ENCODE results near the gene TYK2. TPM values are rescaled to one million over a fixed set of nuclear protein-coding genes. Genes with fewer than 3 reads are reported as not detected.

The TYK2 gene
- total and polyA plus RNA-seq, 9 of the 15 experiments (the other 6 are each of a cell fraction or from before 2014, with no cell fraction given), result 15.0 to 182 (median 85.9) TPM

DNA sequence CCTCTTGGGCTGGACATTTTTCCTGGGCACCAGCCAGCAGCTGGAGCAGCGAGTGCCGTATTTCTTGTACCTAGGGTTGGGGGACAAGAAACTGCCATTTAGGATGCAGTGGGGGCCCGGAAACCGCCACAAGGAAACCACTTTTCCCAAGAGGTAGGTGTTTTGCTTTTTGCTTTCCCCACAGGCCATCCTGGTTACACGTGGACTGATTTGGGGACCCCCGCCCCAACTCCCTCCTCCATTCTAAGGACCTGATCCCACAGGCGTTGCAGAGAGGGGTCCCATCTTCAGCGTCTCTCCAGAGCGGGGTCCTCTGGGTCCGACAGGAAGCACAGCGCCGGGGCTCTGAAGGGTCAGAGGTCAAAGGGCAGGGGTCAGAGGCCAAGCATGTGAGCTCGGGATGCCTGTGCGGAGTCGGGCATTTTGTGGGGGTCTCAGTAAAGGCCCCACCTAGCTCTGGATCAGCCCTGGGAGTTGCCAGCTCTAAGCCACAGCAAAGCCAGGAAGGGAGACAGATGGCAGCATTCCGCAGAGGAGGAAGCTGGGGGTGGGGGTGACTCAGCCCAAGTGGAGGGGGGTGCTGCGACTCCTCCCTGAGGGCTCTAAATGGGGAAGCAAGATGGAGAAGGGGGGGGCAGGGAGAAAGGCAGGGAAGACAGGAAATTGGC, 75.1 kb downstream of the TYK2 start (continued):
- no peak for TF ChIP-seq ELK3 (CRISPR knock-in tag; IDR thresholded peaks at IDR 0.05)
- TF ChIP-seq, protein P1, sequence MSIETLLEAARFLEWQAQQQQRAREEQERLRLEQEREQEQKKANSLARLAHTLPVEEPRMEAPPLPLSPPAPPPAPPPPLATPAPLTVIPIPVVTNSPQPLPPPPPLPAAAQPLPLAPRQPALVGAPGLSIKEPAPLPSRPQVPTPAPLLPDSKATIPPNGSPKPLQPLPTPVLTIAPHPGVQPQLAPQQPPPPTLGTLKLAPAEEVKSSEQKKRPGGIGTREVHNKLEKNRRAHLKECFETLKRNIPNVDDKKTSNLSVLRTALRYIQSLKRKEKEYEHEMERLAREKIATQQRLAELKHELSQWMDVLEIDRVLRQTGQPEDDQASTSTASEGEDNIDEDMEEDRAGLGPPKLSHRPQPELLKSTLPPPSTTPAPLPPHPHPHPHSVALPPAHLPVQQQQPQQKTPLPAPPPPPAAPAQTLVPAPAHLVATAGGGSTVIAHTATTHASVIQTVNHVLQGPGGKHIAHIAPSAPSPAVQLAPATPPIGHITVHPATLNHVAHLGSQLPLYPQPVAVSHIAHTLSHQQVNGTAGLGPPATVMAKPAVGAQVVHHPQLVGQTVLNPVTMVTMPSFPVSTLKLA (conservative IDR thresholded peaks at IDR 0.05), result peak in 1 of 2 experiments; percentile 55; a peak in 1 of 4 replicates
- peak in 1 of 2 experiments; percentile 85; a peak in 2 of 4 replicates for TF ChIP-seq MLLT1 (IDR thresholded peaks at IDR 0.05)
- TF ChIP-seq POLR2G (IDR thresholded peaks at IDR 0.05; ENCODE audit: low read depth, low read length), result no peak
- no peak for TF ChIP-seq NR4A1 (CRISPR knock-in tag; IDR thresholded peaks at IDR 0.05)
- peak; percentile 73; the same call in 1 of the 2 replicates for TF ChIP-seq NR4A1 (tag; IDR thresholded peaks at IDR 0.05)
- no peak for TF ChIP-seq PCBP2 (IDR thresholded peaks at IDR 0.05; ENCODE audit: low read depth, low read length, poor library complexity, severe bottlenecking)
- TF ChIP-seq GTF2B (IDR thresholded peaks at IDR 0.05; ENCODE audit: extremely low read depth, insufficient read length), result no peak
- peak; percentile 86 for TF ChIP-seq ZNF740 (CRISPR knock-in tag; IDR thresholded peaks at IDR 0.05)
- peak in 1 of 2 experiments; percentile 31; a peak in 1 of 4 replicates for TF ChIP-seq ZNF740 (tag; IDR thresholded peaks at IDR 0.05)
- TF ChIP-seq ZNF184 (CRISPR knock-in tag; IDR thresholded peaks at IDR 0.05), result no peak
- peak; percentile 96 for TF ChIP-seq ZNF592 (IDR thresholded peaks at IDR 0.05)
- TF ChIP-seq KDM1A (IDR thresholded peaks at IDR 0.05), result peak; percentile 38 to 63; a peak in 3 of 4 replicates
- TF ChIP-seq TCFL5 (CRISPR knock-in tag; conservative IDR thresholded peaks at IDR 0.05), result no peak
- no peak for TF ChIP-seq KAT2B (IDR thresholded peaks at IDR 0.05; ENCODE audit: low read depth, low read length)
- TF ChIP-seq ZNF717 (CRISPR knock-in tag; IDR thresholded peaks at IDR 0.05), result no peak
- no peak for TF ChIP-seq HNRNPK (IDR thresholded peaks at IDR 0.05; ENCODE audit: low read depth, low read length, poor library complexity, severe bottlenecking)

Data from K562 (cell line).